A673 (cell line): ENCODE measurements around the gene CPNE2. TPM values are rescaled to one million over a fixed set of nuclear protein-coding genes. Genes with fewer than 3 reads are reported as not detected.

Experiments
- BruUV-seq: library from RNA; stranded (reverse); fragments of 400-500 nt; replicated peaks from 2 replicates; lab custom pipeline; 2021; lab: Mats Ljungman, UMichigan
- CTCF ChIA-PET: fragments of 300-600 bp; sonication (Branson Sonifier 250); formaldehyde crosslinking; loops from one replicate; lab custom pipeline; 2022; ENCODE audit warnings: antibody characterized with exemption; lab: Charles Lee
- POLR2A ChIA-PET: fragments of 300-600 bp; sonication (Branson Sonifier 250); formaldehyde crosslinking; loops from one replicate; lab custom pipeline; 2022; ENCODE audit warnings: antibody characterized with exemption; ENCODE audit not compliant: low non-redundant PET; lab: Charles Lee
- DNase-seq: peaks from one replicate; pipeline ENCODE4 v3.0.0-alpha.2; 2015; ENCODE audit warnings: low spot score
- H3K27ac ChIP-seq: fragments of 200-600 bp; sonication (generic); 2 replicates; pipeline ENCODE4 v1.5.1; 2016; ENCODE audit warnings: mixed run types, low read depth, mild to moderate bottlenecking, mixed read lengths, antibody characterized with exemption, low read length; ENCODE audit not compliant: poor library complexity, severe bottlenecking
- H3K27me3 ChIP-seq: fragments of 200-600 bp; sonication (generic); replicated peaks from 2 replicates; pipeline ENCODE4 v1.6.1; 2017; ENCODE audit warnings: mixed run types, low read depth, mild to moderate bottlenecking, mixed read lengths, antibody characterized with exemption, low read length; ENCODE audit not compliant: insufficient read depth, poor library complexity
- H3K36me3 ChIP-seq: fragments of 200-600 bp; sonication (generic); 2 replicates; pipeline ENCODE4 v1.6.1; 2016; ENCODE audit warnings: mixed run types, mild to moderate bottlenecking, mixed read lengths, antibody characterized with exemption, low read length; ENCODE audit not compliant: insufficient read depth, poor library complexity, severe bottlenecking
- H3K4me1 ChIP-seq: fragments of 200-600 bp; sonication (generic); 2 replicates; pipeline ENCODE4 v1.6.1; 2017; ENCODE audit warnings: mixed run types, mild to moderate bottlenecking, mixed read lengths, antibody characterized with exemption, low read length; ENCODE audit not compliant: insufficient read depth, poor library complexity, severe bottlenecking
- H3K4me3 ChIP-seq: fragments of 200-600 bp; sonication (generic); 2 replicates; pipeline ENCODE4 v1.5.1; 2016; ENCODE audit warnings: low read depth, mixed run types, mild to moderate bottlenecking, mixed read lengths, low read length; ENCODE audit not compliant: poor library complexity, severe bottlenecking
- H3K9me3 ChIP-seq: fragments of 200-600 bp; sonication (generic); 2 replicates; pipeline ENCODE4 v1.6.1; 2016; ENCODE audit warnings: mixed run types, low read depth, mild to moderate bottlenecking, mixed read lengths, antibody characterized with exemption, low read length; ENCODE audit not compliant: poor library complexity, severe bottlenecking
- EZH2 ChIP-seq: fragments of 200-600 bp; sonication (generic); IDR thresholded peaks from 2 replicates; pipeline ENCODE4 v1.6.1; 2017; ENCODE audit warnings: borderline replicate concordance, low read depth, mild to moderate bottlenecking, mixed read lengths, antibody characterized with exemption, low read length; ENCODE audit not compliant: poor library complexity, severe bottlenecking
- intact Hi-C: fragments of 100-400 bp; cut with micrococcal nuclease; formaldehyde crosslinking; loops from one replicate; pipeline ENCODE4 v1.10.0; 2022; ENCODE audit not compliant: unreplicated experiment
- total RNA-seq: library from RNA; stranded (reverse); gene quantifications from 2 replicates; pipeline ENCODE4 v1.2.3, GENCODE V29; 2021
- TF ChIP-seq, protein P1 (sequence below): fragments of 300-800, 200-600 bp; sonication (generic); conservative IDR thresholded peaks from 2 replicates; pipeline ENCODE4 v1.5.1; 2017; ENCODE audit warnings: low read depth, mild to moderate bottlenecking, antibody characterized with exemption, low read length, moderate library complexity, mixed read lengths

The CPNE2 gene
- total RNA-seq, 1 experiment from 2014 or later, result 38.1 TPM

DNA sequence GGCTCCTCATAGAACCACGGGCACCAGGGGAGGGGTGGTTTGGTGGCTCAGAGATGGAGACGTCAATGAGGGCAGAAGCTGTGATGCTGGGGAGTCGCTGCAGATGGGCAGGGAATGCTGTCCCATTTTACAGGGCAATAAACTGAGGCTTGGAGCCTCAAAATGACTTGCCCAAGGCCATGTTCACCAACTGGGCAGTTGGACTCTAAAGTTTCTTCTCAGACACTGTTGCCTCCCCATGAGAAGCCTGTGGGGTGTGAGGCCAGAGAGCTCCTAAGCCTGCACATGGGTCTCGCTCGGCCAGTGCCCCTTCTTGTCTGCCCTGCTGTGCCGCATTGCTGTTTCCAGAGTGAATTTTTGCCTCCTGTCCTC lies 38.6 kb downstream of the CPNE2 start:
- BruUV-seq, result no TSS peak

DNA sequence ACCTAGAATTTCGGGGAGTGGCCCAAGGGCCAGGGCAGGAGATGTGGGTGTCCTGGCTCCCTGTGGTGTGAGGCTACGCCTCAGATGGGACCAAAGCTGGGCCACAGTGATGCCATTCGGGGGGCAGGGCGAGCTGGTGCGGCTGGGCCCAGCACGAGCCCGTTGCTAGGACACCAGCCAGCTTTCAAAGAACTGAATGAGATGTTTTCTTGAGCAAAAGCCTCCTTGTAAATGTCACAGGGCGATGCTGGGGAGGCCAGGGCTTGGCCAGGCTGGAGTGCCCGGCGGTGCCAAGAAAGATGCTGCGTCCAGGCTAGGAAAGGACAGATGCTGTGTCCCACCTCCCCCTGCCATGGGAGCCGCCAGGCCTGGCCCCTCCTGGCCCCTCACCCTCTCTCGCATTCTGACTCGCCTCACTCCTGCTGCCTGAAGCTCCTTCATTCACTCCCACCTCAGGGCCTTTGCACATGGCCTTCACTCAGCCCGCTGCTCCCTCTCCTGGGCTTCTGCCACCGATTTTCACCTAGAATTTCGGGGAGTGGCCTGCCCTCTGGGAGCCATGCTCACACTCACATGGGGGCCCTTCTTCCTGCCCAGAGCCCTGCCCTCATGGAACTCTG lies 39.1 kb downstream of the CPNE2 start:
- Histone ChIP-seq H3K27ac (no peak overlapping the region), H3K36me3 (no peaks in the 10 kb centered on the region), H3K9me3 (no peaks in the 10 kb centered on the region), H3K27me3 (no peaks in the 10 kb centered on the region), H3K4me1 (peaks cover 10% of the 10 kb centered on the region), H3K4me3 (no peak overlapping the region)
- POLR2A ChIA-PET, result no interaction called here
- no peak for TF ChIP-seq EZH2
- TF ChIP-seq, protein P1, sequence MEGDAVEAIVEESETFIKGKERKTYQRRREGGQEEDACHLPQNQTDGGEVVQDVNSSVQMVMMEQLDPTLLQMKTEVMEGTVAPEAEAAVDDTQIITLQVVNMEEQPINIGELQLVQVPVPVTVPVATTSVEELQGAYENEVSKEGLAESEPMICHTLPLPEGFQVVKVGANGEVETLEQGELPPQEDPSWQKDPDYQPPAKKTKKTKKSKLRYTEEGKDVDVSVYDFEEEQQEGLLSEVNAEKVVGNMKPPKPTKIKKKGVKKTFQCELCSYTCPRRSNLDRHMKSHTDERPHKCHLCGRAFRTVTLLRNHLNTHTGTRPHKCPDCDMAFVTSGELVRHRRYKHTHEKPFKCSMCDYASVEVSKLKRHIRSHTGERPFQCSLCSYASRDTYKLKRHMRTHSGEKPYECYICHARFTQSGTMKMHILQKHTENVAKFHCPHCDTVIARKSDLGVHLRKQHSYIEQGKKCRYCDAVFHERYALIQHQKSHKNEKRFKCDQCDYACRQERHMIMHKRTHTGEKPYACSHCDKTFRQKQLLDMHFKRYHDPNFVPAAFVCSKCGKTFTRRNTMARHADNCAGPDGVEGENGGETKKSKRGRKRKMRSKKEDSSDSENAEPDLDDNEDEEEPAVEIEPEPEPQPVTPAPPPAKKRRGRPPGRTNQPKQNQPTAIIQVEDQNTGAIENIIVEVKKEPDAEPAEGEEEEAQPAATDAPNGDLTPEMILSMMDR, result no peak
- CTCF ChIA-PET, result no interaction called here
- intact Hi-C loops, result no loop called here
- DNase-seq, result no peak
- BruUV-seq, result no TSS peak

More for the DNA sequence above, 38.6 kb downstream of the CPNE2 start:
- H3K27ac ChIP-seq, result no peak overlapping the region
- H3K36me3 ChIP-seq, result no peaks in the 10 kb centered on the region
- no peak for DNase-seq
- intact Hi-C loops, result no loop called here
- no peaks in the 10 kb centered on the region for H3K9me3 ChIP-seq
- ChIA-PET CTCF (no interaction called here), POLR2A (no interaction called here)
- H3K27me3 ChIP-seq, result no peaks in the 10 kb centered on the region
- H3K4me1 ChIP-seq, result peaks cover 10% of the 10 kb centered on the region
- TF ChIP-seq, protein P1, result no peak
- no peak for TF ChIP-seq EZH2
- H3K4me3 ChIP-seq, result no peak overlapping the region

DNA sequence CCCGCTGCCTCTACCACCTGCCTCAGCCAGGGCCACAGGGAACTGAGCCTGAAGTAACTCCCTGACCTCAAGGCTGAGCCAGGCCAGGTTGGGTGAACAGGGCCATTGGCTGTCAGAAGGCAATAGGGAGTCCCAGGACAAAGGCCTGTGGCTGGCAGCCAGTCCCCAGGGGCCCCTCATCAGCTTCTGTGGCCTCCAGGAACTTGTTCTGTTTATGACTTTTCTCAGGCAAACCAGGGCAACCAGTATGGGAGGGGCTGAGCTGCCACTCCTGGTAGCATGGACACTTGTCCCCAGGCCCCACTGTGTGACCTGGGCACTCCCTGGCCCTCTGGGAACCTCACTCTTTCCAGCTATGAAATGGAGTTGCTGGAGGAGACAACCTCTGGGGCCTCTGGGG lies 40.1 kb downstream of the CPNE2 start:
- DNase-seq, result no peak
- Histone ChIP-seq H3K27ac (peak overlapping the region; percentile 57), H3K9me3 (no peaks in the 10 kb centered on the region), H3K4me3 (no peak overlapping the region), H3K36me3 (no peaks in the 10 kb centered on the region), H3K27me3 (no peaks in the 10 kb centered on the region), H3K4me1 (peaks cover 10% of the 10 kb centered on the region)
- intact Hi-C loops, result no loop called here
- TF ChIP-seq, protein P1, result no peak
- ChIA-PET POLR2A (no interaction called here), CTCF (no interaction called here)
- no TSS peak for BruUV-seq
